ENCODE measurements around the gene CACHD1. TPM values are rescaled to one million over a fixed set of nuclear protein-coding genes. Genes with fewer than 3 reads are reported as not detected.

Gene CACHD1
- total and polyA plus RNA-seq, 5 donors = 1.6 to 6.4 (median 2.9) TPM

GRCh38 chr1:64524614-64525013 lies 54.7 kb downstream of the CACHD1 start:
- DNase-seq = no peak
- 87% methylated on average over 2 of the region's 2 CpGs for WGBS
- no peak for ATAC-seq

DNA sequence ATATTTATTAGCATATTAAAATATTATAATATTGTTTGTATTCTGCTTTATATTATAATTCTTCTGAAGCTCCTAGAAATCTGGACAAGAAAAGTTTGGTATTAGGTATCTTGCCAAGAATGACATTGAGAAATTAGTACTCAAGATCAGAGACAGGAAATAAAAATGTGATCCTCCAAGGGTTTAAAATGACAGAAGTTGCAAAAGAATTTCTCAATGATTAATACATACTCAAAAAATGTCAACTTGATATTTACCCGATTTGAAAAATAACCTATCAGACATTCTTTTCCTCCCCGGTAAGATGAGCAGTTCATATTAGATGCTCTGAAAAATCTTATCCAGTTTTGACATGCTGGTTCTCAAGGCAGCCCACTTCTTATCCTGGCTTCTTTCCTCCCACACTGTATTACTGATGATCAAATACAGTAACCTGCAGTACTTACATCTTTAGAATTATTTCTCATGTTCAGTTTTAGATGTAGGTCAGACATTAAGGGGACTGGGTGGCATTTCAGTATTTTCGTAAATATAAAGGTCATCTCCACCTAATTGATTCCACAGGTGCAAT lies 55.3 kb downstream of the CACHD1 start:
- DNase-seq (no peak), ATAC-seq (no peak)
- no peak overlapping the region for H3K4me3 ChIP-seq (ENCODE audit: low read length)
- intact Hi-C loops (cut with DNase I) = no loop called here
- WGBS = 67% methylated on average over 3 of the region's 3 CpGs
- no peaks in the 10 kb centered on the region for H3K27me3 ChIP-seq (ENCODE audit: control insufficient read depth, insufficient read depth)
- no peaks in the 10 kb centered on the region for H3K9me3 ChIP-seq (ENCODE audit: control insufficient read depth, low read length)
- no peak overlapping the region for H3K27ac ChIP-seq (ENCODE audit: low read length)
- peaks cover 1% of the 10 kb centered on the region for H3K4me1 ChIP-seq (ENCODE audit: control insufficient read depth, insufficient read depth, low read length)

More at GRCh38 chr1:64524614-64525013, 54.7 kb downstream of the CACHD1 start:
- H3K27ac ChIP-seq (ENCODE audit: low read length) = no peak overlapping the region
- H3K4me3 ChIP-seq (ENCODE audit: low read length) = no peak overlapping the region
- H3K27me3 ChIP-seq (ENCODE audit: control insufficient read depth, insufficient read depth) = no peaks in the 10 kb centered on the region
- no peaks in the 10 kb centered on the region for H3K9me3 ChIP-seq (ENCODE audit: control insufficient read depth, low read length)
- H3K4me1 ChIP-seq (ENCODE audit: control insufficient read depth, insufficient read depth, low read length) = peaks cover 2% of the 10 kb centered on the region
- intact Hi-C loops (cut with DNase I) = no loop called here

DNA sequence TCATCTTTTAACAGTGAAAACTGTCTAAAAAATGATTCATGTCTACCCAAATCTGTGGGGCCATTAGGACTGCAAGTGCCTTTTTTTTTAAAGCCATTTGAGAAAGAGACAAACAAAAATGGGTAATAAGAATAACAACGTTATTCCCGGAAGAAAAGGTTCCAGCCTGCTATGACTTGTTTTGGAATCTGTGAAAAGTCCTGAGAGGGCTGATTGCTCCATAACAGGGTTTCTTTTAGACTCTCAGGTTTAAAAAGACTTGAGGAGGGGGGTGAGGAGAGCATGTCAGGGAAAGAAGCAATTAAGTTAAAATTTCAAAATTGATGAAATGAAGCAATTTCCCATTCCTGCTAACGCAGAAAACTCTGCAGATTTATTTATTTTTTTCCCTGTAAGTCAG lies 56.4 kb downstream of the CACHD1 start:
- WGBS = 65% methylated on average over 3 of the region's 3 CpGs
- no peaks in the 10 kb centered on the region for H3K4me1 ChIP-seq (ENCODE audit: control insufficient read depth, insufficient read depth, low read length)
- no peak overlapping the region for H3K27ac ChIP-seq (ENCODE audit: low read length)
- DNase-seq = no peak
- no peak overlapping the region for H3K4me3 ChIP-seq (ENCODE audit: low read length)
- intact Hi-C loops (cut with DNase I) = no loop called here
- ATAC-seq = peak in 1 of 2 donors; percentile 64
- H3K27me3 ChIP-seq (ENCODE audit: control insufficient read depth, insufficient read depth) = no peaks in the 10 kb centered on the region
- no peaks in the 10 kb centered on the region for H3K9me3 ChIP-seq (ENCODE audit: control insufficient read depth, low read length)

GRCh38 chr1:64527165-64527564 lies 57.2 kb downstream of the CACHD1 start:
- intact Hi-C loops (cut with DNase I) = no loop called here
- no peaks in the 10 kb centered on the region for H3K4me1 ChIP-seq (ENCODE audit: control insufficient read depth, insufficient read depth, low read length)
- H3K4me3 ChIP-seq (ENCODE audit: low read length) = no peak overlapping the region
- ATAC-seq (no peak), DNase-seq (no peak)
- H3K27me3 ChIP-seq (ENCODE audit: control insufficient read depth, insufficient read depth) = no peaks in the 10 kb centered on the region
- H3K27ac ChIP-seq (ENCODE audit: low read length) = no peak overlapping the region
- H3K9me3 ChIP-seq (ENCODE audit: control insufficient read depth, low read length) = no peaks in the 10 kb centered on the region
- 91% methylated on average over 10 of the region's 10 CpGs for WGBS

- Histone ChIP-seq H3K9me3 (ENCODE audit: control insufficient read depth, low read length) (no peaks in the 10 kb centered on the region), H3K4me1 (ENCODE audit: control insufficient read depth, insufficient read depth, low read length) (no peaks in the 10 kb centered on the region), H3K4me3 (ENCODE audit: low read length) (no peak overlapping the region), H3K27me3 (ENCODE audit: control insufficient read depth, insufficient read depth) (no peaks in the 10 kb centered on the region), H3K27ac (ENCODE audit: low read length) (no peak overlapping the region)
- intact Hi-C loops (cut with DNase I) = no loop called here
- no peak for DNase-seq
- no peak for ATAC-seq
These were observed 57.9 kb downstream of the CACHD1 start for GRCh38 chr1:64527786-64528185.

GRCh38 chr1:64530969-64531692 lies 61.2 kb downstream of the CACHD1 start:
- Histone ChIP-seq H3K27me3 (ENCODE audit: control insufficient read depth, insufficient read depth) (no peaks in the 10 kb centered on the region), H3K4me3 (ENCODE audit: low read length) (no peak overlapping the region), H3K4me1 (ENCODE audit: control insufficient read depth, insufficient read depth, low read length) (no peaks in the 10 kb centered on the region), H3K27ac (ENCODE audit: low read length) (no peak overlapping the region), H3K9me3 (ENCODE audit: control insufficient read depth, low read length) (no peaks in the 10 kb centered on the region)
- DNase-seq (no peak), ATAC-seq (no peak)
- intact Hi-C loops (cut with DNase I) = no loop called here

DNA sequence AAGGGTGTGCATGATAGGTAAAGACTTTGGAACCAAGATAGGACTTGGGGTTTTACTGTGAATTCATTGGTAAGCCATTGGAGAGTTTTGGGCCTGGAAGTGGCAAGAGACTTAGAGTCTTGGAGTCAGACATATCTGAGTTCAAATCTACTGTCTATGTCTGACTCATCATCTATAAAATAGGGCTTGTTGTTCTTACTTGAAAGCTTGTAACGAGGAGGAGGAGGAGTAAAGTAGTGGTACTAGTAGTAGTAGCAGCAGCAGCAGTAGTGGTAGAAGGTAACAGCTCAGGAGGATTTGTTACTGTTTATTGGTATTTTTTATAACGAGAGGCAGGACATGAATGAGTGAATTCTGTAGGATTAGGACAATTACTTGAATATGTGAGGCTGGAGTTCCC lies 62.7 kb downstream of the CACHD1 start:
- peaks cover 4% of the 10 kb centered on the region for H3K4me1 ChIP-seq (ENCODE audit: control insufficient read depth, insufficient read depth, low read length)
- no peak for DNase-seq
- no peak for ATAC-seq
- no peak overlapping the region for H3K4me3 ChIP-seq (ENCODE audit: low read length)
- intact Hi-C loops (cut with DNase I) = no loop called here
- H3K9me3 ChIP-seq (ENCODE audit: control insufficient read depth, low read length) = no peaks in the 10 kb centered on the region
- no peak overlapping the region for H3K27ac ChIP-seq (ENCODE audit: low read length)
- no peaks in the 10 kb centered on the region for H3K27me3 ChIP-seq (ENCODE audit: control insufficient read depth, insufficient read depth)
- WGBS = 95% methylated on average over 2 of the region's 2 CpGs

- ATAC-seq (peak; percentile 54 to 61), DNase-seq (no peak)
- WGBS = 54% methylated on average over 10 of the region's 10 CpGs
- no peak overlapping the region for H3K27ac ChIP-seq (ENCODE audit: low read length)
- intact Hi-C loops (cut with DNase I) = no loop called here
- peaks cover 4% of the 10 kb centered on the region for H3K4me1 ChIP-seq (ENCODE audit: control insufficient read depth, insufficient read depth, low read length)
- H3K27me3 ChIP-seq (ENCODE audit: control insufficient read depth, insufficient read depth) = no peaks in the 10 kb centered on the region
- no peak overlapping the region for H3K4me3 ChIP-seq (ENCODE audit: low read length)
- H3K9me3 ChIP-seq (ENCODE audit: control insufficient read depth, low read length) = no peaks in the 10 kb centered on the region
These were observed 66.3 kb downstream of the CACHD1 start for GRCh38 chr1:64535938-64536835.

GRCh38 chr1:64536836-64537490 lies 67.0 kb downstream of the CACHD1 start:
- WGBS = 90% methylated on average over 8 of the region's 8 CpGs
- H3K27ac ChIP-seq (ENCODE audit: low read length) = no peak overlapping the region
- intact Hi-C loops (cut with DNase I) = no loop called here
- no peaks in the 10 kb centered on the region for H3K9me3 ChIP-seq (ENCODE audit: control insufficient read depth, low read length)
- no peaks in the 10 kb centered on the region for H3K27me3 ChIP-seq (ENCODE audit: control insufficient read depth, insufficient read depth)
- peaks cover 8% of the 10 kb centered on the region for H3K4me1 ChIP-seq (ENCODE audit: control insufficient read depth, insufficient read depth, low read length)
- DNase-seq = no peak
- H3K4me3 ChIP-seq (ENCODE audit: low read length) = no peak overlapping the region
- ATAC-seq = no peak

- intact Hi-C loops (cut with DNase I) = loop anchor here in 1 of 4 donors (2.0 kb wide), 1 partner anchor 57 kb away; no protein-coding TSS in a partner anchor
- Histone ChIP-seq H3K27me3 (ENCODE audit: control insufficient read depth, insufficient read depth) (no peaks in the 10 kb centered on the region), H3K9me3 (ENCODE audit: control insufficient read depth, low read length) (no peaks in the 10 kb centered on the region), H3K4me3 (ENCODE audit: low read length) (no peak overlapping the region), H3K4me1 (ENCODE audit: control insufficient read depth, insufficient read depth, low read length) (peaks cover 8% of the 10 kb centered on the region), H3K27ac (ENCODE audit: low read length) (no peak overlapping the region)
- DNase-seq (no peak), ATAC-seq (no peak)
- 80% methylated on average over 4 of the region's 4 CpGs for WGBS
These were observed 68.0 kb downstream of the CACHD1 start for GRCh38 chr1:64537942-64538341.
